ENCODE measurements around the gene RCL1.

The RCL1 gene

GRCh38 chr9:4827224-4827623, 34.5 kb downstream of the RCL1 start (continued):
- TF ChIP-seq TCF4 (CRISPR knock-in tag; IDR thresholded peaks at IDR 0.05; ENCODE audit: borderline replicate concordance) (no peak), BACH2 (CRISPR knock-in tag; IDR thresholded peaks at IDR 0.05; ENCODE audit: borderline replicate concordance) (no peak), GLIS3 (CRISPR knock-in tag; IDR thresholded peaks at IDR 0.05) (no peak), TOX (CRISPR knock-in tag; IDR thresholded peaks at IDR 0.05; ENCODE audit: borderline replicate concordance) (no peak), OSR1 (CRISPR knock-in tag; IDR thresholded peaks at IDR 0.05) (no peak)
- TF ChIP-seq, protein P1, sequence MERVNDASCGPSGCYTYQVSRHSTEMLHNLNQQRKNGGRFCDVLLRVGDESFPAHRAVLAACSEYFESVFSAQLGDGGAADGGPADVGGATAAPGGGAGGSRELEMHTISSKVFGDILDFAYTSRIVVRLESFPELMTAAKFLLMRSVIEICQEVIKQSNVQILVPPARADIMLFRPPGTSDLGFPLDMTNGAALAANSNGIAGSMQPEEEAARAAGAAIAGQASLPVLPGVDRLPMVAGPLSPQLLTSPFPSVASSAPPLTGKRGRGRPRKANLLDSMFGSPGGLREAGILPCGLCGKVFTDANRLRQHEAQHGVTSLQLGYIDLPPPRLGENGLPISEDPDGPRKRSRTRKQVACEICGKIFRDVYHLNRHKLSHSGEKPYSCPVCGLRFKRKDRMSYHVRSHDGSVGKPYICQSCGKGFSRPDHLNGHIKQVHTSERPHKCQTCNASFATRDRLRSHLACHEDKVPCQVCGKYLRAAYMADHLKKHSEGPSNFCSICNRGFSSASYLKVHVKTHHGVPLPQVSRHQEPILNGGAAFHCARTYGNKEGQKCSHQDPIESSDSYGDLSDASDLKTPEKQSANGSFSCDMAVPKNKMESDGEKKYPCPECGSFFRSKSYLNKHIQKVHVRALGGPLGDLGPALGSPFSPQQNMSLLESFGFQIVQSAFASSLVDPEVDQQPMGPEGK (CRISPR knock-in tag; IDR thresholded peaks at IDR 0.05; ENCODE audit: borderline replicate concordance), result no peak

- TF ChIP-seq ZC3H10 (CRISPR knock-in tag; IDR thresholded peaks at IDR 0.05) (no peak), GLIS3 (CRISPR knock-in tag; IDR thresholded peaks at IDR 0.05) (no peak), SNAI2 (CRISPR knock-in tag; IDR thresholded peaks at IDR 0.05) (no peak), ESRRG (CRISPR knock-in tag; IDR thresholded peaks at IDR 0.05) (no peak), RARB (CRISPR knock-in tag; IDR thresholded peaks at IDR 0.05) (no peak), PPARA (CRISPR knock-in tag; IDR thresholded peaks at IDR 0.05; ENCODE audit: borderline replicate concordance) (no peak)
- TF ChIP-seq, protein P2, sequence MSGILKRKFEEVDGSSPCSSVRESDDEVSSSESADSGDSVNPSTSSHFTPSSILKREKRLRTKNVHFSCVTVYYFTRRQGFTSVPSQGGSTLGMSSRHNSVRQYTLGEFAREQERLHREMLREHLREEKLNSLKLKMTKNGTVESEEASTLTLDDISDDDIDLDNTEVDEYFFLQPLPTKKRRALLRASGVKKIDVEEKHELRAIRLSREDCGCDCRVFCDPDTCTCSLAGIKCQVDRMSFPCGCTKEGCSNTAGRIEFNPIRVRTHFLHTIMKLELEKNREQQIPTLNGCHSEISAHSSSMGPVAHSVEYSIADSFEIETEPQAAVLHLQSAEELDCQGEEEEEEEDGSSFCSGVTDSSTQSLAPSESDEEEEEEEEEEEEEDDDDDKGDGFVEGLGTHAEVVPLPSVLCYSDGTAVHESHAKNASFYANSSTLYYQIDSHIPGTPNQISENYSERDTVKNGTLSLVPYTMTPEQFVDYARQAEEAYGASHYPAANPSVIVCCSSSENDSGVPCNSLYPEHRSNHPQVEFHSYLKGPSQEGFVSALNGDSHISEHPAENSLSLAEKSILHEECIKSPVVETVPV (CRISPR knock-in tag; IDR thresholded peaks at IDR 0.05), result no peak
- TF ChIP-seq, protein P1 (CRISPR knock-in tag; IDR thresholded peaks at IDR 0.05; ENCODE audit: borderline replicate concordance), result no peak
- no peak for ATAC-seq
These were observed 36.0 kb downstream of the RCL1 start for GRCh38 chr9:4828761-4829160.

DNA sequence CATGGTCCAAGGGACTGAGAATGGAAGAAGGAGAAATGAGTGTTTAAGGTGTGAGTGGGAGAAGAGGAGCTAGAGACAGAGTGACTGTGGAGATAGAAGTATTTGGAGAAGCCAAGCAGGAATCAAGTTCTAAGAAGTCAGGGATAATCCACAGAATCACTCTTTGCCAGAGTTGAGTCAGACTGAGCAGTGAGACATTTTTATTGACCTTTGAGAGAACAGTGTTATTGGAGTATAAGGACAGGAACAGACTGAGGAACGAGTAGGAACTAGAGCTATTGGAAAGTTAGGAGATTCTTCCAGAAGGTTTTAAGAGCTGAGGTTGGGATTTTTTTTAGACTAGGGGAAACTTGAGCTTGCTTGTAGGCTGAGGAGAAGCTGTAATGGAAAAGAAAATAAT, 37.2 kb downstream of the RCL1 start:
- TF ChIP-seq ZNF8 (CRISPR knock-in tag; IDR thresholded peaks at IDR 0.05), result no peak
- TF ChIP-seq, protein P2 (CRISPR knock-in tag; IDR thresholded peaks at IDR 0.05), result no peak
- TF ChIP-seq ZC3H10 (CRISPR knock-in tag; IDR thresholded peaks at IDR 0.05), result no peak
- TF ChIP-seq ZNF70 (CRISPR knock-in tag; IDR thresholded peaks at IDR 0.05), result no peak
- TF ChIP-seq, protein P3, sequence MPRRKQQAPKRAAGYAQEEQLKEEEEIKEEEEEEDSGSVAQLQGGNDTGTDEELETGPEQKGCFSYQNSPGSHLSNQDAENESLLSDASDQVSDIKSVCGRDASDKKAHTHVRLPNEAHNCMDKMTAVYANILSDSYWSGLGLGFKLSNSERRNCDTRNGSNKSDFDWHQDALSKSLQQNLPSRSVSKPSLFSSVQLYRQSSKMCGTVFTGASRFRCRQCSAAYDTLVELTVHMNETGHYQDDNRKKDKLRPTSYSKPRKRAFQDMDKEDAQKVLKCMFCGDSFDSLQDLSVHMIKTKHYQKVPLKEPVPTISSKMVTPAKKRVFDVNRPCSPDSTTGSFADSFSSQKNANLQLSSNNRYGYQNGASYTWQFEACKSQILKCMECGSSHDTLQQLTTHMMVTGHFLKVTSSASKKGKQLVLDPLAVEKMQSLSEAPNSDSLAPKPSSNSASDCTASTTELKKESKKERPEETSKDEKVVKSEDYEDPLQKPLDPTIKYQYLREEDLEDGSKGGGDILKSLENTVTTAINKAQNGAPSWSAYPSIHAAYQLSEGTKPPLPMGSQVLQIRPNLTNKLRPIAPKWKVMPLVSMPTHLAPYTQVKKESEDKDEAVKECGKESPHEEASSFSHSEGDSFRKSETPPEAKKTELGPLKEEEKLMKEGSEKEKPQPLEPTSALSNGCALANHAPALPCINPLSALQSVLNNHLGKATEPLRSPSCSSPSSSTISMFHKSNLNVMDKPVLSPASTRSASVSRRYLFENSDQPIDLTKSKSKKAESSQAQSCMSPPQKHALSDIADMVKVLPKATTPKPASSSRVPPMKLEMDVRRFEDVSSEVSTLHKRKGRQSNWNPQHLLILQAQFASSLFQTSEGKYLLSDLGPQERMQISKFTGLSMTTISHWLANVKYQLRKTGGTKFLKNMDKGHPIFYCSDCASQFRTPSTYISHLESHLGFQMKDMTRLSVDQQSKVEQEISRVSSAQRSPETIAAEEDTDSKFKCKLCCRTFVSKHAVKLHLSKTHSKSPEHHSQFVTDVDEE (CRISPR knock-in tag; IDR thresholded peaks at IDR 0.05), result no peak
- no peak for TF ChIP-seq PPARA (CRISPR knock-in tag; IDR thresholded peaks at IDR 0.05; ENCODE audit: borderline replicate concordance)
- no peak for TF ChIP-seq TCF4 (CRISPR knock-in tag; IDR thresholded peaks at IDR 0.05; ENCODE audit: borderline replicate concordance)
- no peak for TF ChIP-seq ZFP30 (CRISPR knock-in tag; IDR thresholded peaks at IDR 0.05)
- TF ChIP-seq BACH2 (CRISPR knock-in tag; IDR thresholded peaks at IDR 0.05; ENCODE audit: borderline replicate concordance), result no peak
- no peak for TF ChIP-seq OSR1 (CRISPR knock-in tag; IDR thresholded peaks at IDR 0.05)
- TF ChIP-seq ESRRG (CRISPR knock-in tag; IDR thresholded peaks at IDR 0.05), result no peak
- TF ChIP-seq RARB (CRISPR knock-in tag; IDR thresholded peaks at IDR 0.05), result no peak
- TF ChIP-seq ISL1 (CRISPR knock-in tag; IDR thresholded peaks at IDR 0.05), result no peak
- no peak for TF ChIP-seq CREB5 (CRISPR knock-in tag; IDR thresholded peaks at IDR 0.05; ENCODE audit: low read depth)
- no peak for ATAC-seq
